IPS-18c (cell line): Measurements from ENCODE around the gene NELFA.

Experiments used
- H3K4me3 ChIP-seq: 2 replicates; pipeline ENCODE4 v1.7.0; 2013; ENCODE audit warnings: low read depth, mild to moderate bottlenecking, low read length, moderate library complexity; ENCODE audit not compliant: insufficient read depth
- H3K9me3 ChIP-seq: one replicate; pipeline ENCODE4 v1.6.1; 2013; ENCODE audit warnings: mild to moderate bottlenecking, low read length, moderate library complexity; ENCODE audit not compliant: control insufficient read depth, insufficient read depth

The NELFA gene

DNA sequence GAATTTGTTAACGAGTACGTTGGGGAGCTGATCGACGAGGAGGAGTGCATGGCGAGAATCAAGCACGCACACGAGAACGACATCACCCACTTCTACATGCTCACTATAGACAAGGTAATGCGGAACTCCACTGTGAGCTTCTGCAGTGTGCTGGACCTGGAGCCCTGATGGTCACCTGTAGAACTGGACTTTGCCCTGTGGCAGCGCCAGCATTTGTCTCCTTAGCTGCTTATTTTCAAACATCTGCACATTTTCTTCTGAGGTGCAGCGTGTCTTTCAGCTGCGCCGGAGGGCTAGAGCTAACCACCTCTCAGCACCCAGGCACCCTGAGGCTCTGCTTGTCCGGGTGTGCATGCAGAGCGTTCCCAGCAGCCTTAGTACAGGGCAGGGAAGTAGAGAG is 47.7 kb downstream of the NELFA start:
- H3K9me3 ChIP-seq, result no peaks in the 10 kb centered on the region
- H3K4me3 ChIP-seq, result no peak overlapping the region

DNA sequence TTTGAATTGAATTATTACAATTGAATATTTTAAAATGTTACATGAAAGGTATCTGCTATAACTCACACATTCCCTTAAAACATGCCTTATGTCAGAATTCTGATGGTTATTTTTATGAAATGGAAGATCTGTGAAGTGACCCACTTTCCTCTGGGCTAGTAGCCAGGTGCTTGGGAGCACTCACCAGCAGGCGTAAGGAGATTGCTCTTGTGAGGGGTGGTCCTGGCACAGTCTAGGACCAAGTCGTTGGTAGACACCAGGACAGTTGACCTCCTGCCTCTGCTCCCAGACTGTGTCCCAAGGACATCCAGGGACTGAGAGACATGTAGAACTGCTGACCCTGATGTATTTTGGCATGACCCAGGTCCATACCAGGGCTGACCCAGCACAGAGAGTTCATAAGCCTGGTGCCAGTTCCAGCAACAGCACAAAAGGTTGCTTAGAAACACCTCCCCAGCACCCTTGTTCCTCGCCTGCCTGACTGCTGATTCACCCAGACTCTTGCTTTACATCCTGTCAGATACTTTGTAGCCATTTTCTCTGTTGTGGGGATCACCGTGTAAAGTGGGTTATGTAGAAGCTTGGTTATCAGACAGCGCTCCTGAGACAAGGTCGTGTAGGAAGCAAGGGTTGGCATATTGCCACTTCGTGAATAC is 48.5 kb downstream of the NELFA start:
- Histone ChIP-seq H3K4me3 (no peak overlapping the region), H3K9me3 (no peaks in the 10 kb centered on the region)

DNA sequence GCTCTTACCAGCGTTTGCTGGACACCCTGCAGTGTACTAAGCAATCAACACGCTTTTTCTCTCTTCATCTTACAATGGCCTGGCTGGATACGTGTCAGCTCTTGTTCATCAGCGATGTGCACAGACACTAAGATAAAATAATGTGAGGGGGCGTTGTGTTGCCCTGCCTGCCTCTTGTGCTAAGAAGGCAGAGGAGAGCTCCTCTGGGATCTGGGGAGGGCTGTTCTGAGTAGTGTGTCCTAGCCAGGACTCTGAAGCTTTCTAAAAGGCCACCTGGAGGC is 49.7 kb downstream of the NELFA start:
- Histone ChIP-seq H3K9me3 (no peaks in the 10 kb centered on the region), H3K4me3 (no peak overlapping the region)

DNA sequence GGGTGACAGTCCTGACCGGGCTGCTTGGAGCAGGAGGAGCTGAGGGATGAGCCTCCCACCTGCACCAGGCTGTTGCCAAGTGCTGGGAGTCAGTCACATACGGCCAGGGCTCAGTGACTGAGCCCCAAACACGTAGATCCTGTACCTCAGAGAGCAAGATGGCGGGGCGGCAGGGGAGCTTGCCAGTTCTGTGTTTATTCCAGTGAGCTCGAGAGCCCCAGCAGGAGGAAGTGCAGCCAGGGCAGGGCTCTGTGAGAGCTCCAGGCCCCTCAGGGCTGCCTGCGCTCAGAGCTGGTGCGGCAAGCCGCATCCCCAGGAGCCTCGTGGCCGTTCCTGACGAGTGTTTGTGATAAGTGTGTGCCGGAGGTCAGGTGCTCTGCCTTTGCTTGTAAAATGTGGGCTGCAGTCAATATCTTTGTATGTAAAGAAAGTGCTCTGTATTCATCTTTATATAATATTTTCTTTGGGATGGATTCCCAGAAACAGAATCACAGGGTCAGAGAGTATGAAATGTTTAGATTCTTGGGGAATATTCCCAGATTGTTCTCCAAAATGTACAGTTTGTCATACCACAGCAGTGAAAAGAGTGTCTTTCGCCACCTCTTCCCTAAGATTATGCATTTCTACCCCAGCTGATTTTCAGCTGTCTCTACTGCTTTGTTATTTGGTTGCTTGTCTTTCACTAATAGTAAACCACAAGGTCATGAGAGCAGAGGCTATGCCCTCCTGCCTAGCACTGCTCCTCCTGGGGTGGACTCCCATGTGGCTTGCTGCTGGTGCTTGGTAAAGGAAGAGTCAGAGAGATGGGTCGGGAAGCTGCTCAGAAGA is 50.3 kb downstream of the NELFA start:
- Histone ChIP-seq H3K9me3 (no peaks in the 10 kb centered on the region), H3K4me3 (no peak overlapping the region)

DNA sequence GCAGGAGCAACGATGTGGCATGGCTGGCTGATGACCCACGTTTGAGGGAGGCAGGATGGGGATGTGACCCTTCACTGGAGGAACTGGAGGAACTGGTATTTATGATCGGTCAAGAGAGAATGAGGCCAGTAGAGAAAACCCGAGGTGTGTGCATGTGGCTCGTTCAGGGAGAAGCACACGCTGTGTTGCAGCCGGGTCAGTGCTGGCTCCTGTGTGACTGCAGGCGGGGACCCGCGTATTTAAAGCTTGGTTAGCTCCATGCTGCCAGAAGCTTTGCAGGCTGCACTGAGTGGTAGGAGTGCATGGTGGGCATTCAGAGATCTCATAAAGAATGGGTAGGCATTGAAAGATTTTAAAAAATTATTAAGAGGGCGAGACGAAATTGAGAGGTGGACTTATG is 52.1 kb downstream of the NELFA start:
- H3K4me3 ChIP-seq, result no peak overlapping the region
- H3K9me3 ChIP-seq, result no peaks in the 10 kb centered on the region

DNA sequence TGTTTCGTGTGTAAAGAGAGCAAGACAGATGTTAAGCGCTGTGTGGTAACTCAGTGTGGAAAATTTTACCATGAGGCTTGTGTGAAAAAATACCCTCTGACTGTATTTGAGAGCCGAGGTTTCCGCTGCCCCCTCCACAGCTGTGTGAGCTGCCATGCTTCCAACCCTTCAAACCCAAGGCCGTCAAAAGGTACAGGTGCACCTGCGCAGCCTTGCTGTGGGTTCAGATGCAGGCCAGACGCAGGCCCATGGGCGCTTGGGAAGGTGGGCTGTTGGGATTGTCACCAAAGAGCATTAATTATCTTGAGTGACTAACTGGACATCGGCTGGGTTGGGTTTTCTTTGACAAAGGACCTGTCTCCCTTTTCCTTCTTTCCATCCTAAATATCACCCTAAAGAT is 55.4 kb downstream of the NELFA start:
- H3K4me3 ChIP-seq, result no peak overlapping the region
- peaks cover 2% of the 10 kb centered on the region for H3K9me3 ChIP-seq

DNA sequence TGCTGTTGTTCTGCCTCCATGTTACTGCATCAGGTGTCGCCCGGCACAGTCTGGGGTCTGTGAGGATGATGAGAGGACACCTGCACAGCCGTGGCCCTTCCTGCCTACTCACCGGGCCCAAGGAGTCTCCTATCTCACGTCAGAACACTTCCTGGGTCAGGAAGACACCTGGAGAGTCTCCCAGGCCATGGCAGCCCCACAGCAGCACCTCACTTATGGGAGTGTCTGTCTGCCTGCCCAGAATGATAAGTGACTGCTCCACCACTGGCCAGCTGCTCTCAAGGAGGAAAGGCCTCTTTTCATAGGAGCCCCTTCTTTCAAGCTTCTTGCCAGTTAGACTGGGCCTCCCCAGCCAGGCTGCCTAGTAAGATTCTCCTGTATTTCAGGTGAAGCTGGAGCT is 56.1 kb downstream of the NELFA start:
- Histone ChIP-seq H3K4me3 (no peak overlapping the region), H3K9me3 (peaks cover 2% of the 10 kb centered on the region)

DNA sequence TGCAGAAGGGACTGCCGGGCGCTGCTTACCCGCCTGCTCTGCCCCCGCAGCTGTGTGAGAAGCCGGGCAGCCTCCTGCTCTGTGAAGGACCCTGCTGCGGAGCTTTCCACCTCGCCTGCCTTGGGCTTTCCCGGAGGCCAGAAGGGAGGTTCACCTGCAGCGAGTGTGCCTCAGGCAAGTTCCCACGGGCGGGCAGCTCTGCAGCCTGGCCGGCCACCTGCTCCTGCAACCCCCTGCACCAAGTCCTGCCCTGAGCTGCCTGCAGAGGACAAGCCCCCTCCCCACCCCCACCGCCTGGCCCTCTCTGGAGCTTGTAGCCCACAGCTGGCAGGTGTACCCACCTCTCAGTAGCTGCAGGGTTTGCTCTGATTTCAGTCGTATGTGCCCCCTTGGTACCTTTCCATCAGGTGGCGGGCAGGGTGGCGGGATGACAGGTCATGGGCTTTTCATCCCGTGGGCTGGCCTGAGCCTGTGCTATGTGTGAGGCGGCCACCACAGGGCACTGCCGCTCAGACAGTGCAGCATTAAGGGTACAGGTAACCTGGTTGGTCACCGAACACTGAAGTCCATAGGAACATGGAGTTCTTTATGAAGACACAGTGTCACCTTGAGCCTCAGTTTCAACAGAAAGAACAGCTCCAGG is 56.6 kb downstream of the NELFA start:
- peaks cover 2% of the 10 kb centered on the region for H3K9me3 ChIP-seq
- no peak overlapping the region for H3K4me3 ChIP-seq

DNA sequence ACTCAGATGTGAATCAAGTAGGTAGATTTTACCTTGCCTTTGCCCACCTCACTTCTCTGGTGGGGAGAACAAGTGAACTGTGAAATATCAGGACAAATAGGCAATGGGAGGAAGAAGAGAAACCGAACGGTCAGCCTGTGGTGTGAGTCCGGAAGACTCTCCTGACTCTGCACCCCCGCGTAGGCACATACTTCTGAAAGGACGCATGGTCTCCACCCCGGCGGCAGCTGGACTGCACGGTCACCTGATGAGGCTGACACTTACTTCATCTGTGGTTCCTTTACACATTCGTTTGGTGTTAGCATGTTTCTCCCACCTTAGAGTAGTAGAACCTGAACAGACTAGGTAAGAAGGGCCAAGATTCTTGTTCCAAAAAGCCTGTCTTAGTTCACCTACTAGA is 58.4 kb downstream of the NELFA start:
- Histone ChIP-seq H3K4me3 (no peak overlapping the region), H3K9me3 (peaks cover 2% of the 10 kb centered on the region)

DNA sequence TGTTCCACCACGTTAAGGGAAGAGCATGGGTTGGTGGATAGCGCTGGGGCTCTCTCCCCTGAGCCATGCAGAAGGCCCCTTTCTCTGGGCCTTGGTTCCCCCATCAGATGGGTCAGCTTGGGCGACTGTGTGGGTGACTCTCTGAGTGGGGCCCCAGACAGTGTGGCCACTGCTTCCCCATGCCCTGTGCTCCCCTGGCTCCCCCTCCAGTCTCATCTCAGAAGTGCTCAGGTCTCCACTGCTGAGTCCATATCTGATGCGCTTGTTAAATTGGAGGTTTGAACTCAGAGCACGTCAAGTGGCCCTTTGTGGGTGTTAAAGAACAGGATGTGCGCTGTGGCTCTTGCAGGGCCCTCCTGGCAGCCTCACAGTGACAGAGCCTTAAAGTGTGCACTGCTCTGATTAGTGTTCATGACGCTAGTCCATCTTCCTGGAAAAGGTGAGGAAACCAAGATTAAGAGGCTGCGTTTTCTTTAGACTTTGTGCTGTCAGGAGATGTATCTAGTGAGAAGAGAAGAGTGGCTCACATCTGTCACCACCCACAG is 59.8 kb downstream of the NELFA start:
- Histone ChIP-seq H3K9me3 (peaks cover 2% of the 10 kb centered on the region), H3K4me3 (no peak overlapping the region)

DNA sequence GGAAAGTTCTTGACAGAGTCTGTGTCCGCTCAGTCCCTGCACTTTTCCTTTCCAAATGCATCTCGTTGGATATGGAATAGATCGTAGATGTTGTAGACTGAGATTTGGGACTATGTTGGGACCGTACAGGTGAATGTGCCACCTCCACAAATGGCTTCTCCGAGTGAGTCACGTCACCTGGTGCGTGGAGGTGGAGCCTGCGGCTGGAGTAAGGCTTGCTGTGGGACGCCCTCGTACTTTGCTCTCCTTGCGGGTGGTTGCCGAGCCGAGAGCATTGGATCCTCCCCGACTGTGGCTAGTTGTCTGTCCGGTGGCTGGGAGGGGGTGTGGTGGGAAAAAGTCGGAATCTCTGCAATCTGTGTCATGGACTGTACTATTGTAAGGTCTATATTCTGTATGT is 60.5 kb downstream of the NELFA start:
- peaks cover 2% of the 10 kb centered on the region for H3K9me3 ChIP-seq
- no peak overlapping the region for H3K4me3 ChIP-seq

DNA sequence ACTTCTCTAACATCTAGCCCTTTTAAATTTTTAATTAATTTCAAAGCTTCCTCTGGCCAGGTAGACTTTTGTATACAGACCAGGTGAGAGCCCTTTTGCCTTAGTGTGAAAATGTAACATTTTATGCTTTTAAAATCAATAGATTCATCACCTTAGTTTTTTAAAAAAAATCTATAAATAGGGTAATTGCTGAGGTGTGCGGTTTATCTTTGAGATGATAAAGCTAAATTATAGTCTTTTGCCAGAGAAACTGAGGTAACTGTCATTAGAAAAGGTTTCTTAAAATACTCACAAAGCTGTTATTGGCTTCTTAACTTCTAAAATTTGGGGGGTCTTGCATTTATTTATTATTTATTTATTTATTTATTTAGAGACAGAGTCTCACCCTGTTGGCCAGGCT is 62.9 kb downstream of the NELFA start:
- Histone ChIP-seq H3K9me3 (peaks cover 2% of the 10 kb centered on the region), H3K4me3 (no peak overlapping the region)

DNA sequence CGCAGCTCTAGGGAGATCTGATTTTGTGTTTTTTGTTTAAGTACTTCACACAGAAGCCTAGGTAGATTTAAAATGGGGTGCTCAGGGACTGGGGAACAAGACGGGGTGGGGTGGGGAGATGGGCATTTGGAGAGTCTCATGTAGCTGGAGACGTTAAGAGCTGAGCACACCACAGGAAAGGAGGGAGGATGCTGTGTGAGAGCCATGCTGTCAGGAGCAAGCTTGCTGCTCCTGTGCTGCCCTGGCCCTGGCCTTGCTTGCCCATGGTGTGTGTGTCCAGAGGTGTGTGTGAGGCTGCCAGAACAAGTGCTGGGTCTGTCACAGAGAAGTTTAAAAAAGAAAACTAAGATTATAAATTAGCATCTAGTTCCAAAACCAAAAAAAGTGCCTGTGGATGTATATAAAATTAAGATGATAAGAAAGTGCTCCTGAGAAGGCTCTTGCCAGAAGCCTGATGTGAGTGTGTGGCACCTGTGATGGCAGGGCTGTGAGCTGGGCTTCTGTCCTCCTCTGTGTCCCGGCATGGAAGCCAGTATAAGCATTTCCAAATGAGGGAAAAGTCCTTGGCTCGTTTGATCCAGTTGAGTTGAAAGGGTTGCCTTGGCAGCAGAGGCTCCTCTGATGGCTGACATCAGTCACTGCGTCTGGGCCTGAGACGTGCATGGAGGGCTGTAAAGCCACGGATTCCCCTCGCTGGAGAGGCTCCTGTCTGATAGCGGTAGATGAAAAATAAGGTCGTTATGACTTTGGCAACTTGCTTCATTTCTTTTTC is 63.5 kb downstream of the NELFA start:
- Histone ChIP-seq H3K9me3 (peaks cover 2% of the 10 kb centered on the region), H3K4me3 (no peak overlapping the region)

DNA sequence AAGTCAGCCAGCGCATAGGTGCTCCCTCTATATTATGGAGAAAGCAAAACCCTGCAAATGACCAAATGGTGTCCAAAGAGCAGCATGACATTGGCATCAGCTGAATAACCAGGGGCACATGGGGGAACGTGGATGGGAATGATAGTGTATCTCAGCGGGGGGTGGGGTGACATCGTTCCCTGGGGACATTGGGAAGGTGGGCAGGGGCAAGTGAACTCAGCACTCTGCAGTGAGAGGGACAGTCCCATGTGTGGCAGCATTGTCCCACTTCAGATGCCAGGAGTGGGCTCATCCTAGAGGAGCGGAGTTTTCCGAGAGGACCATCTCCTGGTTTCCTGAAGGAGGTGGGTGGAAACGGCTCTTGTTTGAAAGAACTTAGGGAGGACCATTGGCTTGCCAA is 64.8 kb downstream of the NELFA start:
- Histone ChIP-seq H3K4me3 (no peak overlapping the region), H3K9me3 (peaks cover 2% of the 10 kb centered on the region)

DNA sequence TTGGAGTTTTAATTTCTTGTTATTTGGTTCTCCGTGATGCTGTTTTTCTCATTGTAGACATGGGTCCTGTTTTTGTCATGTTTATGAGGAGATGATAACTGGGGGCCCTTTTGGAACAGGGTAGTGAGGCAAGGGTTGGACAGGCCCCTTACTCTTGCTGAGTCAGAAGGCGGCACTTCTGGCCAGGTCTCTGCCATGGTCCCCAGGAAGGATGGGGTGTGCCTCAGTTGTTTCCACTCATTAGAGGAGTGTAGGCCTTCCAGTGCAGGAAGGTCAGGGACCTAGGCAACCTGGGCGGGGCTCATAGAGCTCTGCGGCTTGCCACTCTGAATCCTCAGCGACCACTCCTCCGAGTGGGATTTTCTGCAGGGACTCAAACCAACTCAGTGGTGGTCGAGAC is 68.2 kb downstream of the NELFA start:
- H3K9me3 ChIP-seq, result no peaks in the 10 kb centered on the region

DNA sequence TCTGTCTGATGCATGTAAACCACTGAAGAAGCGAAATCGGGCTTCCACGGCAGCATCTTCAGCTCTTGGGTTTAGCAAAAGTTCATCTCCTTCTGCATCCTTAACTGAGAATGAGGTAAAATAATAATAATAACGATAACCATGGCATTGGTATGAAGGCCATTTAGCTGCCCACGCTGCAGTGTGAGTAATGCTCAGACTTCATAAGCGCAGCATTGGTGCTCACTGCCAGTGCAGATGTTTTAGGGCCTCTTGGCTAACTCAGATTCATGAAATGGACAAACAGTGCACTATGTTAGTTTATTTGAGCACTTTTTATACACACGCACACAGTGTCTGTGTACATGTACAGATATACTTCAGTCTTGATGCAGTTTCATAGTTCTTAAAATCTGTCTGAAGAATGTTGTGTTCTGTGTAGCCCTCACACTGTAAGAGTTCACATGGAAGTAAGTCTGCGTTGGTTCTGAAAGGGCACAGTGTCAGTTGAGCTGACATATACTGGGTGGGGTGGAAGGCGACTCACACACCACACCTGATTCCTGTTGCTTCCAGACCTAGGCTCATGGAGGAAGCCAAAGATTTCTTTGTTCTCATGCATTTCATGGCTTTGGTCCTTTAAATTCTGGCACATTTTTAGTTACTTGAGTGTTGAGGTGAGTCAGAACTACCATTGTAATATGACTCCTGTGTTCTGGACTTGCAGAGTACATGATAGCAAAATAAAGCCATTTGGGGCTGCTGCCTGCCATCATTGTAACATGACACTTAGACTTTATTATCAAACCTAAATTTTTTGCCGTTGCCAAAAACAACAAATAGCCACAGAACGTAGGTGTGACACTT is 68.9 kb downstream of the NELFA start:
- Histone ChIP-seq H3K9me3 (no peaks in the 10 kb centered on the region), H3K4me3 (no peak overlapping the region)

More for the DNA sequence above, 68.2 kb downstream of the NELFA start:
- no peak overlapping the region for H3K4me3 ChIP-seq

DNA sequence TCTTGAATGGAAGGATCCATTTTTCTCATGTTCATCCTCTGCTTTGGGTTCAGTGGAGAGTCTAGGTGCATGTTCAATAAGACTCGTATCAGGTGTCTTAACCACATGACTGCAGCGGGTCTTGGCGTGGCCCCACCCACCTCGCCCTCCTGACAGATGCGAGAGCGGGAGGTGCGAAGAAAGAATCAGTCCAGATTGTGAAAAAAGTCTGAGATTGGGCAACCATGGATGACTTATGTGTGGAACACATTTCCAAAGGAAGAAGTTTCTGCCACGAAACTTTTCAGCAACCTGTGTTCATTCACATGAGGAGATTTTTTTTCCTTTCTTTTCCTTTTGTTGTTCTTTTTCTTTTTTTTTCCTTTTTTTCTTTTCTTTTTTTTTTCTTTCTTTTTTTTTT is 70.7 kb downstream of the NELFA start:
- Histone ChIP-seq H3K9me3 (no peaks in the 10 kb centered on the region), H3K4me3 (no peak overlapping the region)
